HT1080 (cell line): Measurements from ENCODE around the gene NEK2. TPM values are rescaled to one million over a fixed set of nuclear protein-coding genes. Genes with fewer than 3 reads are reported as not detected.
"Not testable (repeated sequence)": the region's sequence is repeated elsewhere in the genome, so short reads cannot be mapped to it uniquely, and the experiment has no call there.

Experiments used
- DNase-seq: peaks from one replicate; pipeline ENCODE4 v3.0.0-alpha.2; 2015; ENCODE audit warnings: low read depth
- total RNA-seq: library from RNA; depleted of rRNA; stranded (reverse); fragments of >200 nt; shearing (Covaris generic); gene quantifications from 2 replicates; pipeline ENCODE4 v1.2.3, GENCODE V29; 2014

NEK2 gene
- total RNA-seq, 1 experiment from 2014 or later: 50.3 TPM

GRCh38 chr1:211634461-211634860 lies 41.0 kb downstream of the NEK2 start:
- no peak for DNase-seq

GRCh38 chr1:211633524-211633846 lies 41.9 kb downstream of the NEK2 start:
- DNase-seq: no peak

GRCh38 chr1:211632808-211633523 lies 42.5 kb downstream of the NEK2 start:
- peak; percentile 96 for DNase-seq

GRCh38 chr1:211632117-211632807 lies 43.2 kb downstream of the NEK2 start:
- DNase-seq: peak; percentile 44

GRCh38 chr1:211631168-211631567 lies 44.3 kb downstream of the NEK2 start:
- no peak for DNase-seq

GRCh38 chr1:211630236-211631081 lies 45.0 kb downstream of the NEK2 start:
- DNase-seq: no peak

- DNase-seq: no peak
Measured at GRCh38 chr1:211628417-211628816, 47.0 kb downstream of the NEK2 start.

GRCh38 chr1:211627259-211627658 lies 48.2 kb downstream of the NEK2 start:
- no peak for DNase-seq

GRCh38 chr1:211625866-211626265 lies 49.6 kb downstream of the NEK2 start:
- DNase-seq: not testable (repeated sequence)

- peak; percentile 61 for DNase-seq
Measured at GRCh38 chr1:211625040-211625439, 50.4 kb downstream of the NEK2 start.

- no peak for DNase-seq
Measured at GRCh38 chr1:211623515-211623914, 51.9 kb downstream of the NEK2 start.

GRCh38 chr1:211621447-211622198 lies 53.8 kb downstream of the NEK2 start:
- no peak for DNase-seq

- no peak for DNase-seq
Measured at GRCh38 chr1:211620097-211620496, 55.3 kb downstream of the NEK2 start.

- no peak for DNase-seq
Measured at GRCh38 chr1:211619033-211619996, 56.1 kb downstream of the NEK2 start.

GRCh38 chr1:211616965-211617297 lies 58.5 kb downstream of the NEK2 start:
- DNase-seq: no peak

GRCh38 chr1:211616231-211616964 lies 59.0 kb downstream of the NEK2 start:
- no peak for DNase-seq

GRCh38 chr1:211614615-211615014 lies 60.8 kb downstream of the NEK2 start:
- no peak for DNase-seq

- no peak for DNase-seq
Measured at GRCh38 chr1:211613951-211614350, 61.5 kb downstream of the NEK2 start.

GRCh38 chr1:211613108-211613947 lies 62.1 kb downstream of the NEK2 start:
- DNase-seq: peak; percentile 89
